ENCODE results near the gene CXCR1.
"Not testable (repeated sequence)": the region's sequence is repeated elsewhere in the genome, so short reads cannot be mapped to it uniquely, and the experiment has no call there.

Gene CXCR1

GRCh38 chr2:218155953-218156479 lies 10.7 kb downstream of the CXCR1 start:
- DNase-seq: no peak

GRCh38 chr2:218152777-218153176 lies 14.0 kb downstream of the CXCR1 start:
- no peak for DNase-seq

- no peak for DNase-seq
These were observed 14.6 kb downstream of the CXCR1 start for GRCh38 chr2:218152172-218152571.

- DNase-seq: no peak
These were observed 16.8 kb downstream of the CXCR1 start for GRCh38 chr2:218149848-218150440.

- DNase-seq: no peak
These were observed 17.7 kb downstream of the CXCR1 start for GRCh38 chr2:218149098-218149497.

GRCh38 chr2:218146056-218146455 lies 20.7 kb downstream of the CXCR1 start:
- no peak for DNase-seq

- no peak for DNase-seq
These were observed 21.6 kb downstream of the CXCR1 start for GRCh38 chr2:218145124-218145523.

- DNase-seq: no peak
These were observed 28.7 kb downstream of the CXCR1 start for GRCh38 chr2:218138047-218138446.

GRCh38 chr2:218137514-218137913 lies 29.2 kb downstream of the CXCR1 start:
- no peak for DNase-seq

- no peak for DNase-seq
These were observed 35.9 kb downstream of the CXCR1 start for GRCh38 chr2:218130822-218131221.

- no peak for DNase-seq
These were observed 36.4 kb downstream of the CXCR1 start for GRCh38 chr2:218130377-218130776.

- no peak for DNase-seq
These were observed 37.2 kb downstream of the CXCR1 start for GRCh38 chr2:218129458-218130135.

- DNase-seq: no peak
These were observed 37.8 kb downstream of the CXCR1 start for GRCh38 chr2:218128781-218129457.

- DNase-seq: no peak
These were observed 38.8 kb downstream of the CXCR1 start for GRCh38 chr2:218127929-218128455.

GRCh38 chr2:218125626-218126080 lies 41.1 kb downstream of the CXCR1 start, which contains the start of gene CXCR2:
Gene CXCR2 (plus strand): TSS chr2:218126028. CDS start chr2:218134802, 8,774 bp downstream.
- no peak for DNase-seq

- DNase-seq: no peak
These were observed 41.7 kb downstream of the CXCR1 start for GRCh38 chr2:218125095-218125494.

GRCh38 chr2:218123986-218124385 lies 42.8 kb downstream of the CXCR1 start:
- no peak for DNase-seq

GRCh38 chr2:218122286-218122685 lies 44.5 kb downstream of the CXCR1 start:
- not testable (repeated sequence) for DNase-seq

GRCh38 chr2:218121789-218122188 lies 45.0 kb downstream of the CXCR1 start:
- DNase-seq: not testable (repeated sequence)
